ENCODE measurements around the gene PHGDH. TPM values are rescaled to one million over a fixed set of nuclear protein-coding genes. Genes with fewer than 3 reads are reported as not detected.

The PHGDH gene
- total RNA-seq, 2 experiments from 2014 or later: 422 to 439 TPM

DNA sequence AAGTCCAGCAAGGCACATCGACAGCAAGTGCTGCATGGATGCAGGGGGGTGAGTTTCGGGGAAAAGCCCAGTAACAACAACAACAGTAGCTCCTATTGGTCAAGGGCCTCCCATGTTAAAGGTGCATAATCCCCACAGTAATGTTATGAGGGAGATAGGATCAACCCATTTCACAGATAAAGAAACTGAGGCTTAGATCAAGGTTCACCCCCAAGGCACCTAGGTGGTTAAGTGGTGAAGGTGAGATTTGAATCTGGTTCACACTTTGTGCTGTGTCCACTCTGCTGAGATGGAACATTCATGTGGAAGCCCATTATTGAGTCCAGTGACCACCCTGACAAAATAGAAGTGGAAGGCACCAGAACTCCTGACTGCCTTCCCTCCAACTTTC, 24.9 kb downstream of the PHGDH start:
- intact Hi-C loops (cut with micrococcal nuclease): no loop called here
- Mint-ChIP-seq H3K27me3 (ENCODE audit: low read depth) (no peaks in the 10 kb centered on the region), H3K9me3 (no peaks in the 10 kb centered on the region), H3K4me3 (no peak overlapping the region), H3K4me1 (ENCODE audit: low read depth) (no peaks in the 10 kb centered on the region), H3K36me3 (ENCODE audit: low read depth) (peaks cover 33% of the 10 kb centered on the region), H3K27ac (no peak overlapping the region)
- CTCF ChIA-PET: no interaction called here
- no peak for DNase-seq

DNA sequence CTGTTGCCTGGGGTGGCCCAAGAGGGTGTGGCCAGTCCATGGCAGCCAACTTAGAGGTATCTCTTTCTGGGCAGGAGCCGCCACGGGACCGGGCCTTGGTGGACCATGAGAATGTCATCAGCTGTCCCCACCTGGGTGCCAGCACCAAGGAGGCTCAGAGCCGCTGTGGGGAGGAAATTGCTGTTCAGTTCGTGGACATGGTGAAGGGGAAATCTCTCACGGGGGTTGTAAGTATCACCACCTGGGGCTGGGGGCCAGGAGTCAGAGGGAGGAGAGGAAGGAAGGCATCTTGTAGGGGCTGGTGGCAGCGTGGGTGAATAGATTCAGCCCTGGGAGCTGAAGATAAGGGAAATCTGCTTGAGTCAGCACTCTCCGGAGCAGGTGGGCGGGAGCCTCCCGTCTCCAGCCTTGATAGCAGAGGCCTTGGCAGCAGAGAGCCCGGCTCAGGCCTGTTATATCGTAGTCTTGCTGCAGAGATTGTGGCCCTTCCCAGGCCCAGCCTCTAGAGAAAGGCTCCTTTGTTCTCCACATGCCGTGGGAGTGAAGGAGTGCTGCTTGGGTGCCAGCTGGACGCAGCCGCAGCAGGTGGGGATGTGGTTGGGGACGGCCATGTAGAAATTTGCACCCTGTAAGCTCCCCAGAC, 25.4 kb downstream of the PHGDH start:
- intact Hi-C loops (cut with micrococcal nuclease): no loop called here
- Mint-ChIP-seq H3K36me3 (ENCODE audit: low read depth) (peaks cover 32% of the 10 kb centered on the region), H3K27me3 (ENCODE audit: low read depth) (no peaks in the 10 kb centered on the region), H3K9me3 (no peaks in the 10 kb centered on the region), H3K4me1 (ENCODE audit: low read depth) (no peaks in the 10 kb centered on the region), H3K4me3 (no peak overlapping the region), H3K27ac (no peak overlapping the region)
- no peak for DNase-seq
- CTCF ChIA-PET: no interaction called here

DNA sequence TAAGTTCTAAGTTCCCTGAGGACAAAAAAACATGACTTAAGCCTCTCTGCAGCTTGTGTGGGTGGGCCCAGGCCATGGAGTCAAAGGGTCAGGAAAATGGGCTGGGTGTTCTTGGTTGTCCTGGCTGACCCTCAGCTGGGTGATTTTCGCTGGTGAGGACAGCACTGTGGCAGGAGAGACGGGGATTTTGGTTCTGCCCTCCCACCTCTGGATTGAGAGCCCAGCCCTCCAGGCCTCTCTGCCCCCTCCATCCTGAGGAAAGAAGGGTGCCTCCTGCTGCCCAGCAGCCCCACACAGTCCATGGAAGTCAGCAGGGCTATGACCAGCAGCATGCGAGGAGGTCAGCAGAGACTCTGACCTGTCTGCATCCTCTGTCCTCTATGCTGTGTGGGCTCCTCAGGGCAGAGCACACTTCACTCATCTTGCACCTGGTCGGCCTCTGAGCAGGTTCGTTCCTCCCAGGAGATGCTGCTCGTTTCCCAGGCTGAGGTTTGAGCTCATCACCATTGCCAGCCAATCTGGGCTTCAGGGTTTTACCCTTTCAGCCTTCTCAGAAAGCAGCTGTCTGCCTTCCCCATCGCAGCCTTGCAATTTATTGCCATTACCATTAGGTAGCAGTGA, 26.5 kb downstream of the PHGDH start:
- H3K27me3 Mint-ChIP-seq (ENCODE audit: low read depth): no peaks in the 10 kb centered on the region
- CTCF ChIA-PET: no interaction called here
- no peaks in the 10 kb centered on the region for H3K9me3 Mint-ChIP-seq
- no peak overlapping the region for H3K4me3 Mint-ChIP-seq
- peaks cover 36% of the 10 kb centered on the region for H3K36me3 Mint-ChIP-seq (ENCODE audit: low read depth)
- intact Hi-C loops (cut with micrococcal nuclease): no loop called here
- no peak for DNase-seq
- H3K27ac Mint-ChIP-seq: no peak overlapping the region
- H3K4me1 Mint-ChIP-seq (ENCODE audit: low read depth): no peaks in the 10 kb centered on the region

- Mint-ChIP-seq H3K36me3 (ENCODE audit: low read depth) (peaks cover 39% of the 10 kb centered on the region), H3K27me3 (ENCODE audit: low read depth) (no peaks in the 10 kb centered on the region), H3K27ac (no peak overlapping the region), H3K4me1 (ENCODE audit: low read depth) (peaks cover 2% of the 10 kb centered on the region), H3K4me3 (no peak overlapping the region), H3K9me3 (no peaks in the 10 kb centered on the region)
- CTCF ChIA-PET: interaction anchor here (0.7 kb wide), 1 partner anchor 437 kb away, joined by 7 read pairs; the partner anchor contains the start of gene SEC22B
- intact Hi-C loops (cut with micrococcal nuclease): no loop called here
- no peak for DNase-seq
These were observed 27.4 kb downstream of the PHGDH start for GRCh38 chr1:119739150-119739549.

GRCh38 chr1:119740261-119740660, 28.5 kb downstream of the PHGDH start:
- intact Hi-C loops (cut with micrococcal nuclease): loop anchor here (5.0 kb wide), 2 partner anchors 128 to 132 kb away; no protein-coding TSS in a partner anchor
- Mint-ChIP-seq H3K4me3 (no peak overlapping the region), H3K4me1 (ENCODE audit: low read depth) (peaks cover 2% of the 10 kb centered on the region), H3K27me3 (ENCODE audit: low read depth) (no peaks in the 10 kb centered on the region), H3K36me3 (ENCODE audit: low read depth) (peaks cover 36% of the 10 kb centered on the region), H3K9me3 (no peaks in the 10 kb centered on the region), H3K27ac (no peak overlapping the region)
- CTCF ChIA-PET: no interaction called here
- DNase-seq: no peak

DNA sequence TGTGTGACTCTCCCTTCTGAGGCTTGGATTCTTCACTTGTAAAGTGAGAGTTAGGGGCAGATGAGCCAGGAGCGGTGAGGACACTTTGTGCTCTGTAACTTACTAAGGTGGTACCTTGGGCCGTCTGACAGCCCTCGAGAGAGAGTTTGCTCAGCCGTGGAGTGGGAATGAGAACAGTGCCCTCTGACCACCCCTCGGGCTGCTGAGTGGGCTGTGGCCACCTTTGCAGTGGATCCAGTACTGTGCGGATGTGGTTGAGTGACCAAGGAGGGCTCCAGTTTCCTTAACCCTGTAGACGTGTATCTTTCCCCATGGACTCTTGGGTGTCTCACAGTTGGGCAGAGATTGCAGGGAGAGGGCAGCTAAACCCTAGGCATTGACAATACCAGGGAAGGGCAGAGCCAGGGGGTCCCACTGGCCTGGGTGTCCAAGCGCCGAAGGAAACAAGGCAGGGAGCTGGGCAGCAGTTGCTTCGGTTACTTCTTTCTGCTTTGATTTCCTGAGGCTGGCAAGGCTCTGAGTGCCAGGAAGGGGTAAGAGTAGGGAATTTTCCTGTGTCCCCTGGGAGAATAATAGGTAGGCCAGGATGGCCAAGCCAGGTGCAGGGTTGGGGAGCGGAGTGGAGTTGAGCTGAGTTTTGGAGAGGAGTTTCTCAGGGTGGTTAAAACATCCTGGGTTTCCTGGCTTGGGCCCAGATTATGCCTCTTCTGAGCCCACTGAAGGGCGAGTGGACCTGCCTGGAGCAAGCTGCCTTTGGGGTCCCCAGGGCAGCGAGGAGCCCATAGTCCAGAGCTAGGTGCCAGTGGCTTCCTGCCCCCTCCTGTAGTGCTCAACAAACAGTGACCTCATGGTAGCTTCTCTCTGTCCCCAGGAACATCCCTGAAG, 29.4 kb downstream of the PHGDH start:
- intact Hi-C loops (cut with micrococcal nuclease): loop anchor here (5.0 kb wide), 2 partner anchors 129 to 131 kb away; no protein-coding TSS in a partner anchor
- Mint-ChIP-seq H3K9me3 (no peaks in the 10 kb centered on the region), H3K4me1 (ENCODE audit: low read depth) (peaks cover 10% of the 10 kb centered on the region), H3K27me3 (ENCODE audit: low read depth) (no peaks in the 10 kb centered on the region), H3K36me3 (ENCODE audit: low read depth) (peaks cover 30% of the 10 kb centered on the region), H3K4me3 (no peak overlapping the region), H3K27ac (no peak overlapping the region)
- CTCF ChIA-PET: interaction anchor here (4.4 kb wide), 1 partner anchor 14 kb away, joined by 24 read pairs; no protein-coding TSS in a partner anchor
- DNase-seq: no peak

DNA sequence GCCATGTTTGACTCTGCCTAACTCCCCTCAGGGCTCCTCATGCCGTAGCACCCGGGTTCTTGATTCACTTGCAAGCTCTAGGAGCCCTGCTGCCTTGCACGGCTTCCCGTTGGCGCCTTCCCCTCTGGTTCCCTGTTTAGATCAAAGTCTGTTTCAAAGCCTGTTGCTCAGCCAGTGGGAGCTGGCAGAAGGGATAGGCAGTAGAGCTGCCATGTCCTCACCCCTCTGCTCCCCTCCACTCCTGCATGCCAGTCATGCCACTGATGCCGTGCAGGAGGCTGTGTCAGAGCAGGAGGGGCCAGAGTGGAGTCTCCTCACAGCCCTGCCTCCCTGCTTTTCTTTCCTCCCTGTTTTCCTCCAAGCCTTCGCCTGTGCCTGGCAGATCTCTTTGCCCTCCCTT, 30.5 kb downstream of the PHGDH start:
- no peak overlapping the region for H3K4me3 Mint-ChIP-seq
- peaks cover 23% of the 10 kb centered on the region for H3K36me3 Mint-ChIP-seq (ENCODE audit: low read depth)
- no peak for DNase-seq
- no peaks in the 10 kb centered on the region for H3K27me3 Mint-ChIP-seq (ENCODE audit: low read depth)
- intact Hi-C loops (cut with micrococcal nuclease): loop anchor here (5.0 kb wide), 2 partner anchors 130 kb away; no protein-coding TSS in a partner anchor
- CTCF ChIA-PET: interaction anchor here (1.4 to 4.4 kb wide), 4 partner anchors 8 to 30 kb away, joined by 3 to 24 read pairs (median 15); no protein-coding TSS in a partner anchor
- no peak overlapping the region for H3K27ac Mint-ChIP-seq
- H3K9me3 Mint-ChIP-seq: no peaks in the 10 kb centered on the region
- peaks cover 15% of the 10 kb centered on the region for H3K4me1 Mint-ChIP-seq (ENCODE audit: low read depth)

- CTCF ChIA-PET: interaction anchor here (1.4 to 4.4 kb wide), 5 partner anchors 9 to 66 kb away, joined by 3 to 24 read pairs (median 15); no protein-coding TSS in a partner anchor
- Mint-ChIP-seq H3K9me3 (no peaks in the 10 kb centered on the region), H3K27ac (no peak overlapping the region), H3K36me3 (ENCODE audit: low read depth) (peaks cover 21% of the 10 kb centered on the region), H3K4me1 (ENCODE audit: low read depth) (peaks cover 15% of the 10 kb centered on the region), H3K4me3 (no peak overlapping the region), H3K27me3 (ENCODE audit: low read depth) (no peaks in the 10 kb centered on the region)
- no peak for DNase-seq
- intact Hi-C loops (cut with micrococcal nuclease): loop anchor here (5.0 kb wide), 2 partner anchors 130 kb away; no protein-coding TSS in a partner anchor
These were observed 30.9 kb downstream of the PHGDH start for GRCh38 chr1:119742677-119743076.

DNA sequence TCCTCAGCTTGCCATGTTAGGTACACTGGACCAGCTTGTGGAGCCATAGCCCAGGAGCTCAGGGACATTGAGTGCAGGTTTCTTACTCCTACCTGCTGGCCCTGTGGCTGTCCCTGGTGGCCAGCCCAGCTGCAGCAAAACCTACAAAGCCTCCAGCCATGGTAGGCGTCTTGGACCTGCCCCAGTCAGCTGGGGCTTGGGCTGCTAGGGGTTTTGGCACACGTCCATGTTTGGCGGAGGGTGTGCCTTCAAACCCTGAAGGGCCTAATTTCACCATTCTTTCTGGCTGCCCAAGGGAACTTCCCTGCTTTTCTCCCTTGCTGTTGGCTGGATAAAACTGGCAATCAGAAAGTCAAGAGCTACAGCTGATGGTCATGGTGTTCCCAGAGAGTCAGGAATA, 31.6 kb downstream of the PHGDH start:
- intact Hi-C loops (cut with micrococcal nuclease): loop anchor here (5.0 kb wide), 2 partner anchors 129 to 131 kb away; no protein-coding TSS in a partner anchor
- Mint-ChIP-seq H3K9me3 (no peaks in the 10 kb centered on the region), H3K4me1 (ENCODE audit: low read depth) (peaks cover 15% of the 10 kb centered on the region), H3K27me3 (ENCODE audit: low read depth) (no peaks in the 10 kb centered on the region), H3K4me3 (no peak overlapping the region), H3K27ac (no peak overlapping the region), H3K36me3 (ENCODE audit: low read depth) (peaks cover 16% of the 10 kb centered on the region)
- no peak for DNase-seq
- CTCF ChIA-PET: interaction anchor here (0.8 to 4.4 kb wide), 12 partner anchors 9 to 185 kb away, joined by 3 to 24 read pairs (median 6); no protein-coding TSS in a partner anchor

DNA sequence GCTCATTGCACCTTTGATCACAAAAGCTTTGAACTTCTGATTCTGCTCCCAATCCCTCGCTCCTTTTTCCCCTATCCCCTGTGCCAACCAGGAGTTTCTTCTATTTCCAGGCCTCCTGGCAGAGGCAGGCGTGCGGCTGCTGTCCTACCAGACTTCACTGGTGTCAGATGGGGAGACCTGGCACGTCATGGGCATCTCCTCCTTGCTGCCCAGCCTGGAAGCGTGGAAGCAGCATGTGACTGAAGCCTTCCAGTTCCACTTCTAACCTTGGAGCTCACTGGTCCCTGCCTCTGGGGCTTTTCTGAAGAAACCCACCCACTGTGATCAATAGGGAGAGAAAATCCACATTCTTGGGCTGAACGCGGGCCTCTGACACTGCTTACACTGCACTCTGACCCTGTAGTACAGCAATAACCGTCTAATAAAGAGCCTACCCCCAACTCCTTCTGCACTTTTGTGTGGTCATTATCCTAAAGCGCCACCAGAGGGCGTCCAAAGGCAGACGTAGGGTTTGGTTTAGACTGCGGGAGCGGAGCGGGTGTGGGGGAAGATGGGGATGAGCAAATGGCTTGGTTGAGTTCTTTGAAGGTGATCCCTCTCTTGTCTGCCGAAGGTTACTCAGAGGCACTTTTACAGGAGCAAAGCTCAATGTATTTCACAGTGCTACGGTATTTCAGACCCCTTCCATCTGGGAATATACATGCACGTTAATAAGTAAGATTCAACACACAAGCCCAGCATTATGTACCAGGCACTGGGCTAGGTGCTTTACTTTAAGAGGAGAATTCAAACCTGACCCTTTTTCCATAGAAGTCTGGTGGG, 32.3 kb downstream of the PHGDH start:
- peak; percentile 72 for DNase-seq
- Mint-ChIP-seq H3K4me1 (ENCODE audit: low read depth) (peaks cover 15% of the 10 kb centered on the region), H3K4me3 (no peak overlapping the region), H3K9me3 (no peaks in the 10 kb centered on the region), H3K27ac (no peak overlapping the region), H3K36me3 (ENCODE audit: low read depth) (peaks cover 15% of the 10 kb centered on the region), H3K27me3 (ENCODE audit: low read depth) (no peaks in the 10 kb centered on the region)
- intact Hi-C loops (cut with micrococcal nuclease): loop anchor here (1.0 to 5.0 kb wide), 5 partner anchors 31 to 224 kb away; no protein-coding TSS in a partner anchor
- CTCF ChIA-PET: interaction anchor here (0.8 to 4.4 kb wide), 20 partner anchors 10 to 184 kb away, joined by 3 to 24 read pairs (median 4); no protein-coding TSS in a partner anchor

DNA sequence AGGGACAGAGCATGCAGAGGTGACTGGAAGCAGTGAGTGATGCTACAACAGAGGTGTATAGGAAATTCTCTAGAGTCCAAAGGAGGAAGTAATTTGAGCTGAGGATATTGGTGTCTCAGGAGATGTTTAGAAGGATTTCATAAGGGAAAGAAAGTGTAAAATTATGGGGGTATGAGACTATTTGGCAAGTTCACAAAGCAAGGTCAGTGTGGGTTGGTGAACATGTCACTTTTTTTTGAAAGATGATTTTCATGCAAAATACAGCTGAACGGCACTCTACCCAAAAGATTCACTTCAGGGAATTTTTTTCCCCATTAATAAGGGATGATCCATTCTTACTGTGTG, 32.8 kb downstream of the PHGDH start:
- DNase-seq: no peak
- H3K9me3 Mint-ChIP-seq: no peaks in the 10 kb centered on the region
- intact Hi-C loops (cut with micrococcal nuclease): loop anchor here (1.0 to 5.0 kb wide), 5 partner anchors 32 to 224 kb away; no protein-coding TSS in a partner anchor
- CTCF ChIA-PET: interaction anchor here (0.7 to 4.4 kb wide), 16 partner anchors 10 to 165 kb away, joined by 3 to 24 read pairs (median 4); no protein-coding TSS in a partner anchor
- H3K36me3 Mint-ChIP-seq (ENCODE audit: low read depth): peaks cover 15% of the 10 kb centered on the region
- H3K4me3 Mint-ChIP-seq: no peak overlapping the region
- peaks cover 15% of the 10 kb centered on the region for H3K4me1 Mint-ChIP-seq (ENCODE audit: low read depth)
- H3K27me3 Mint-ChIP-seq (ENCODE audit: low read depth): no peaks in the 10 kb centered on the region
- no peak overlapping the region for H3K27ac Mint-ChIP-seq
